Activated CD4-positive, alpha-beta memory T cell treated with anti-CD3 and anti-CD28 coated beads, Interleukin-2, amount 10 ng/mL, durations not matched to agents 7 days and 5 days (primary cell): Measurements from ENCODE around the gene SCAF8. TPM values are rescaled to one million over a fixed set of nuclear protein-coding genes. Genes with fewer than 3 reads are reported as not detected.
"Not testable (repeated sequence)": the region's sequence is repeated elsewhere in the genome, so short reads cannot be mapped to it uniquely, and the experiment has no call there.

Source experiments
- CTCF ChIA-PET: fragments of 350-600 bp; sonication (Branson Sonifier 250); formaldehyde crosslinking; loops from one replicate; lab custom pipeline; 2021; ENCODE audit warnings: antibody characterized with exemption, inconsistent platforms; lab: Charles Lee
- POLR2A ChIA-PET: fragments of 350-600 bp; sonication (Branson Sonifier 250); formaldehyde crosslinking; loops from one replicate; lab custom pipeline; 2021; ENCODE audit warnings: antibody characterized with exemption; lab: Charles Lee
- DNase-seq: peaks from one replicate; pipeline ENCODE4 v3.0.0-alpha.2; 2020
- H3K27ac Mint-ChIP-seq: one replicate; pipeline ENCODE4 v1.8.0; 2021; ENCODE audit warnings: mild to moderate bottlenecking, mixed read lengths
- H3K27me3 Mint-ChIP-seq: one replicate; pipeline ENCODE4 v1.8.0; 2021; ENCODE audit warnings: mixed read lengths
- H3K36me3 Mint-ChIP-seq: one replicate; pipeline ENCODE4 v1.8.0; 2021; ENCODE audit warnings: low read depth, mixed read lengths
- H3K4me1 Mint-ChIP-seq: one replicate; pipeline ENCODE4 v1.8.0; 2021; ENCODE audit warnings: mixed read lengths
- H3K4me3 Mint-ChIP-seq: one replicate; pipeline ENCODE4 v1.8.0; 2021; ENCODE audit warnings: mild to moderate bottlenecking, mixed read lengths
- H3K9me3 Mint-ChIP-seq: one replicate; pipeline ENCODE4 v1.8.0; 2021; ENCODE audit warnings: mixed read lengths
- total RNA-seq, 2 experiments: library from RNA; stranded (reverse); gene quantifications; one replicate each; pipeline ENCODE4 v1.2.3, GENCODE V29; 2021

Gene SCAF8
- 10 to 100 TPM; 38.3 to 39.7 TPM for total RNA-seq

- peak; percentile 85 for DNase-seq
- H3K27me3 Mint-ChIP-seq, result no peaks in the 10 kb centered on the region
- peak within 1 kb of the TSS; percentile 71 for H3K27ac Mint-ChIP-seq
- H3K4me1 Mint-ChIP-seq, result peaks cover 39% of the 10 kb centered on the region
- ChIA-PET POLR2A (no interaction called here), CTCF (no interaction called here)
- H3K36me3 Mint-ChIP-seq, result peaks cover 11% of the 10 kb centered on the region
- peak within 1 kb of the TSS; percentile 83 for H3K4me3 Mint-ChIP-seq
- no peaks in the 10 kb centered on the region for H3K9me3 Mint-ChIP-seq
Observed at GRCh38 chr6:154733183-154733625, at the start of gene SCAF8. SCAF8 (plus strand) TSS chr6:154733416; CDS start chr6:154733901, 485 bp downstream.

GRCh38 chr6:154683756-154684523 lies 49.3 kb upstream of the SCAF8 start:
- no peak for DNase-seq
- H3K9me3 Mint-ChIP-seq, result no peaks in the 10 kb centered on the region
- peaks cover 12% of the 10 kb centered on the region for H3K27me3 Mint-ChIP-seq
- H3K4me1 Mint-ChIP-seq, result peaks cover 6% of the 10 kb centered on the region
- no peaks in the 10 kb centered on the region for H3K36me3 Mint-ChIP-seq
- POLR2A ChIA-PET, result no interaction called here
- H3K4me3 Mint-ChIP-seq, result no peak overlapping the region
- CTCF ChIA-PET, result interaction anchor here (1.2 to 2.7 kb wide), 2 partner anchors 8 to 122 kb away, joined by 3 to 14 read pairs; no protein-coding TSS in a partner anchor
- no peak overlapping the region for H3K27ac Mint-ChIP-seq

- Mint-ChIP-seq H3K27me3 (peaks cover 12% of the 10 kb centered on the region), H3K9me3 (no peaks in the 10 kb centered on the region), H3K36me3 (no peaks in the 10 kb centered on the region), H3K27ac (no peak overlapping the region), H3K4me3 (no peak overlapping the region), H3K4me1 (peaks cover 6% of the 10 kb centered on the region)
- POLR2A ChIA-PET, result no interaction called here
- no peak for DNase-seq
- CTCF ChIA-PET, result no interaction called here
Observed at GRCh38 chr6:154686162-154686561, 47.1 kb upstream of the SCAF8 start.

- no peak overlapping the region for H3K4me3 Mint-ChIP-seq
- no peak for DNase-seq
- no peaks in the 10 kb centered on the region for H3K9me3 Mint-ChIP-seq
- H3K27me3 Mint-ChIP-seq, result peaks cover 3% of the 10 kb centered on the region
- H3K36me3 Mint-ChIP-seq, result no peaks in the 10 kb centered on the region
- no peak overlapping the region for H3K27ac Mint-ChIP-seq
- POLR2A ChIA-PET, result no interaction called here
- no peaks in the 10 kb centered on the region for H3K4me1 Mint-ChIP-seq
- CTCF ChIA-PET, result interaction anchor here (1.7 to 2.2 kb wide), 2 partner anchors 14 to 16 kb away, joined by 4 to 6 read pairs; no protein-coding TSS in a partner anchor
Observed at GRCh38 chr6:154689493-154690255, 43.5 kb upstream of the SCAF8 start.

GRCh38 chr6:154690857-154691256 lies 42.4 kb upstream of the SCAF8 start:
- no peaks in the 10 kb centered on the region for H3K4me1 Mint-ChIP-seq
- DNase-seq, result no peak
- no peaks in the 10 kb centered on the region for H3K27me3 Mint-ChIP-seq
- CTCF ChIA-PET, result interaction anchor here (0.5 to 2.0 kb wide), 3 partner anchors 15 to 57 kb away, joined by 3 to 6 read pairs (median 4); no protein-coding TSS in a partner anchor
- H3K27ac Mint-ChIP-seq, result no peak overlapping the region
- H3K4me3 Mint-ChIP-seq, result no peak overlapping the region
- H3K9me3 Mint-ChIP-seq, result no peaks in the 10 kb centered on the region
- no peaks in the 10 kb centered on the region for H3K36me3 Mint-ChIP-seq
- POLR2A ChIA-PET, result no interaction called here

- peaks cover under 1% of the 10 kb centered on the region for H3K27me3 Mint-ChIP-seq
- H3K27ac Mint-ChIP-seq, result no peak overlapping the region
- no peak for DNase-seq
- no peaks in the 10 kb centered on the region for H3K9me3 Mint-ChIP-seq
- no peak overlapping the region for H3K4me3 Mint-ChIP-seq
- H3K4me1 Mint-ChIP-seq, result no peaks in the 10 kb centered on the region
- ChIA-PET POLR2A (no interaction called here), CTCF (no interaction called here)
- no peaks in the 10 kb centered on the region for H3K36me3 Mint-ChIP-seq
Observed at GRCh38 chr6:154696661-154697060, 36.6 kb upstream of the SCAF8 start.

- Mint-ChIP-seq H3K27ac (no peak overlapping the region), H3K27me3 (peaks cover 17% of the 10 kb centered on the region), H3K4me1 (no peaks in the 10 kb centered on the region), H3K9me3 (no peaks in the 10 kb centered on the region), H3K36me3 (no peaks in the 10 kb centered on the region), H3K4me3 (no peak overlapping the region)
- ChIA-PET CTCF (no interaction called here), POLR2A (no interaction called here)
- DNase-seq, result no peak
Observed at GRCh38 chr6:154703124-154703523, 30.1 kb upstream of the SCAF8 start.

- no peak for DNase-seq
- ChIA-PET POLR2A (no interaction called here), CTCF (no interaction called here)
- H3K9me3 Mint-ChIP-seq, result no peaks in the 10 kb centered on the region
- H3K36me3 Mint-ChIP-seq, result no peaks in the 10 kb centered on the region
- H3K4me1 Mint-ChIP-seq, result no peaks in the 10 kb centered on the region
- no peak overlapping the region for H3K27ac Mint-ChIP-seq
- H3K4me3 Mint-ChIP-seq, result no peak overlapping the region
- H3K27me3 Mint-ChIP-seq, result peaks cover 21% of the 10 kb centered on the region
Observed at GRCh38 chr6:154705471-154706113, 27.6 kb upstream of the SCAF8 start.

- H3K4me3 Mint-ChIP-seq, result no peak overlapping the region
- no peak for DNase-seq
- H3K4me1 Mint-ChIP-seq, result no peaks in the 10 kb centered on the region
- CTCF ChIA-PET, result no interaction called here
- POLR2A ChIA-PET, result no interaction called here
- no peak overlapping the region for H3K27ac Mint-ChIP-seq
- no peaks in the 10 kb centered on the region for H3K36me3 Mint-ChIP-seq
- H3K9me3 Mint-ChIP-seq, result no peaks in the 10 kb centered on the region
- H3K27me3 Mint-ChIP-seq, result peaks cover 22% of the 10 kb centered on the region
Observed at GRCh38 chr6:154706389-154706788, 26.8 kb upstream of the SCAF8 start.

GRCh38 chr6:154709621-154710020 lies 23.6 kb upstream of the SCAF8 start:
- H3K4me1 Mint-ChIP-seq, result no peaks in the 10 kb centered on the region
- H3K36me3 Mint-ChIP-seq, result no peaks in the 10 kb centered on the region
- CTCF ChIA-PET, result interaction anchor here (0.8 to 1.6 kb wide), 2 partner anchors 34 to 41 kb away, joined by 3 to 4 read pairs; no protein-coding TSS in a partner anchor
- no peak overlapping the region for H3K4me3 Mint-ChIP-seq
- H3K9me3 Mint-ChIP-seq, result no peaks in the 10 kb centered on the region
- no peak for DNase-seq
- H3K27me3 Mint-ChIP-seq, result peaks cover 13% of the 10 kb centered on the region
- POLR2A ChIA-PET, result no interaction called here
- no peak overlapping the region for H3K27ac Mint-ChIP-seq

- no peak for DNase-seq
- Mint-ChIP-seq H3K4me1 (no peaks in the 10 kb centered on the region), H3K27ac (no peak overlapping the region), H3K4me3 (no peak overlapping the region), H3K27me3 (peaks cover 13% of the 10 kb centered on the region), H3K36me3 (no peaks in the 10 kb centered on the region), H3K9me3 (no peaks in the 10 kb centered on the region)
- CTCF ChIA-PET, result interaction anchor here (1.1 kb wide), 1 partner anchor 35 kb away, joined by 3 read pairs; no protein-coding TSS in a partner anchor
- POLR2A ChIA-PET, result no interaction called here
Observed at GRCh38 chr6:154710689-154711088, 22.5 kb upstream of the SCAF8 start.

- H3K9me3 Mint-ChIP-seq, result peaks cover 8% of the 10 kb centered on the region
- H3K27ac Mint-ChIP-seq, result no peak overlapping the region
- no peaks in the 10 kb centered on the region for H3K4me1 Mint-ChIP-seq
- peaks cover 4% of the 10 kb centered on the region for H3K27me3 Mint-ChIP-seq
- H3K36me3 Mint-ChIP-seq, result no peaks in the 10 kb centered on the region
- CTCF ChIA-PET, result no interaction called here
- no peak overlapping the region for H3K4me3 Mint-ChIP-seq
- no peak for DNase-seq
- POLR2A ChIA-PET, result no interaction called here
Observed at GRCh38 chr6:154715446-154715845, 17.8 kb upstream of the SCAF8 start.

- H3K4me1 Mint-ChIP-seq, POLR2A ChIA-PET, H3K4me3 Mint-ChIP-seq, H3K36me3 Mint-ChIP-seq, DNase-seq, H3K27me3 Mint-ChIP-seq, H3K9me3 Mint-ChIP-seq, H3K27ac Mint-ChIP-seq: not testable (repeated sequence)
- CTCF ChIA-PET, result interaction anchor here (0.8 kb wide), 1 partner anchor 599 kb away, joined by 3 read pairs; no protein-coding TSS in a partner anchor
Observed at GRCh38 chr6:154716350-154716749, 16.9 kb upstream of the SCAF8 start.
